ENCODE results near the gene AGXT.

DNA sequence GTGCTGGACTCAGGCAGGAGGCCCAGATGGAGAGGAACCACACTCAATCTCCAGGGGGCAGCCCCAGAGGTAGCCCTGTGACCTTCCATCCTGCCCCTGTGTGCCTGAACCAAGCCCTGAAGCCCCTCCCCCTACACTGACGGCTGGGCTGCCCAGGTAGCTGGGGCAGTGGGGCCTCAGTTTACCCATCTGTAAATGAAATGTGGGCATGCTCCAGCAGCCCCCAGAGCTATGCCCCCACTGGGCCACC lies 53.3 kb downstream of the AGXT start:
- TF ChIP-seq, protein P1, sequence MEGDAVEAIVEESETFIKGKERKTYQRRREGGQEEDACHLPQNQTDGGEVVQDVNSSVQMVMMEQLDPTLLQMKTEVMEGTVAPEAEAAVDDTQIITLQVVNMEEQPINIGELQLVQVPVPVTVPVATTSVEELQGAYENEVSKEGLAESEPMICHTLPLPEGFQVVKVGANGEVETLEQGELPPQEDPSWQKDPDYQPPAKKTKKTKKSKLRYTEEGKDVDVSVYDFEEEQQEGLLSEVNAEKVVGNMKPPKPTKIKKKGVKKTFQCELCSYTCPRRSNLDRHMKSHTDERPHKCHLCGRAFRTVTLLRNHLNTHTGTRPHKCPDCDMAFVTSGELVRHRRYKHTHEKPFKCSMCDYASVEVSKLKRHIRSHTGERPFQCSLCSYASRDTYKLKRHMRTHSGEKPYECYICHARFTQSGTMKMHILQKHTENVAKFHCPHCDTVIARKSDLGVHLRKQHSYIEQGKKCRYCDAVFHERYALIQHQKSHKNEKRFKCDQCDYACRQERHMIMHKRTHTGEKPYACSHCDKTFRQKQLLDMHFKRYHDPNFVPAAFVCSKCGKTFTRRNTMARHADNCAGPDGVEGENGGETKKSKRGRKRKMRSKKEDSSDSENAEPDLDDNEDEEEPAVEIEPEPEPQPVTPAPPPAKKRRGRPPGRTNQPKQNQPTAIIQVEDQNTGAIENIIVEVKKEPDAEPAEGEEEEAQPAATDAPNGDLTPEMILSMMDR (IDR thresholded peaks at IDR 0.05; ENCODE audit: low read depth, low read length), result no peak
- no peak for TF ChIP-seq EZH2phosphoT487 (IDR thresholded peaks at IDR 0.05; ENCODE audit: low read depth)
